Spleen (tissue), 11 donors: Measurements from ENCODE around the gene CCDC172. TPM values are rescaled to one million over a fixed set of nuclear protein-coding genes. Genes with fewer than 3 reads are reported as not detected.
"Not testable (repeated sequence)": the region's sequence is repeated elsewhere in the genome, so short reads cannot be mapped to it uniquely, and the experiment has no call there.

Source experiments
- DNase-seq: peaks from one replicate; pipeline ENCODE4 v3.0.0-alpha.2; 2020
- H3K27ac ChIP-seq, 8 donors: fragments of 200-600 bp; sonication (generic) in 7 of 8; 1 replicate in 4 of 8; 2 replicates in 4 of 8; pipeline versions ENCODE4 v1.5.0 to v1.8.0; 2016 to 2021; ENCODE audit warnings: inconsistent platforms in 4 of 8, mild to moderate bottlenecking in 4 of 8, moderate library complexity in 1 of 8
- H3K27me3 ChIP-seq, 7 donors: fragments of 200-600 bp; sonication (generic) in 6 of 7; replicated peaks in 1 of 7; 1 replicate in 4 of 7; 2 replicates in 3 of 7; pipeline versions ENCODE4 v1.5.0 to v1.8.0; 2016 to 2021; ENCODE audit warnings: inconsistent platforms in 3 of 7, mild to moderate bottlenecking in 1 of 7
- H3K36me3 ChIP-seq, 6 donors: fragments of 200-600 bp; sonication (generic) in 5 of 6; 1 replicate in 4 of 6; 2 replicates in 2 of 6; pipeline versions ENCODE4 v1.5.0 to v1.8.0; 2016 to 2021; ENCODE audit warnings: inconsistent platforms in 2 of 6
- H3K4me1 ChIP-seq, 6 donors: fragments of 200-600 bp; sonication (generic) in 5 of 6; 1 replicate in 3 of 6; 2 replicates in 3 of 6; pipeline versions ENCODE4 v1.5.0 to v1.8.0; 2016 to 2021; ENCODE audit warnings: inconsistent platforms in 3 of 6
- H3K4me3 ChIP-seq, 8 donors: fragments of 200-600 bp; sonication (generic) in 7 of 8; 1 replicate in 4 of 8; 2 replicates in 4 of 8; pipeline versions ENCODE4 v1.5.0 to v1.8.0; 2016 to 2021; ENCODE audit warnings: inconsistent platforms in 4 of 8, mild to moderate bottlenecking in 4 of 8, moderate library complexity in 2 of 8
- H3K9me3 ChIP-seq, 8 donors: fragments of 200-600 bp; sonication (generic) in 7 of 8; 1 replicate in 4 of 8; 2 replicates in 4 of 8; pipeline versions ENCODE4 v1.5.0 to v1.8.0; 2016 to 2021; ENCODE audit warnings: inconsistent platforms in 4 of 8
- CTCF ChIP-seq, 11 experiments: fragments of 200-600 bp in 7 of 11; fragments of 450-650 bp in 4 of 11; sonication (generic) in 4 of 11; IDR thresholded peaks in 8 of 11; conservative IDR thresholded peaks in 3 of 11; 1 replicate in 7 of 11; 2 replicates in 4 of 11; pipeline versions ENCODE4 v1.4.0 to v1.8.0; 2016 to 2021; ENCODE audit warnings: antibody characterized with exemption in 11 of 11, inconsistent platforms in 4 of 11, mild to moderate bottlenecking in 1 of 11
- POLR2A ChIP-seq, 3 donors: fragments of 450-650 bp; IDR thresholded peaks; one replicate each; pipeline ENCODE4 v1.5.1; 2017; ENCODE audit warnings: antibody characterized with exemption in 3 of 3, mild to moderate bottlenecking in 1 of 3
- POLR2AphosphoS5 ChIP-seq, 3 donors: sonication (generic); formaldehyde crosslinking; IDR thresholded peaks; one replicate each; pipeline ENCODE4 v1.5.1; 2017; ENCODE audit warnings: antibody characterized with exemption in 3 of 3
- WGBS, 5 donors: extraction: QIAGEN DNeasy Blood & Tissue Kit in 3 of 5; methylation state at CpG; one replicate each; pipeline versions ENCODE4 v1.1.5 to v1.1.7; 2013 to 2018; 5-methylcytosine and 5-hydroxymethylcytosine counted together
- intact Hi-C: fragments of 100-400 bp; cut with DNase I; formaldehyde crosslinking; loops from one replicate; pipeline ENCODE4 v1.15.0; 2023; ENCODE audit warnings: low total_unique reads
- polyA plus RNA-seq, 3 donors: library from polyadenylated mRNA; stranded (reverse); fragments of 200-250 nt; gene quantifications; one replicate each; pipeline ENCODE4 v1.2.1, GENCODE V29; 2013
- total RNA-seq, 7 donors: library from RNA; depleted of rRNA in 3 of 7; stranded (reverse); fragments of >200 nt in 3 of 7; fragmentation: NEBNext Ultra II Directional in 4 of 7; extraction: Animal tissue kit (Norgen Biotek cat#: 25700) in 4 of 7; gene quantifications; one replicate each; pipeline versions ENCODE4 v1.1.0 to v1.2.1, GENCODE V29; 2016 to 2021
- donor health status: healthy with polysubstance abuse.
- donor health status: DM: no; HTN: no; CAD: no; lungs with moderate emphysema.
- donor health status: DM: no; HTN: no; CAD: no.
- donor health status: Bipolar disorder and iron deficiency.
- donor health status: healthy.
- donor health status: DM: no; HTN: no; CAD: no.
- donor health status: DM: yes; HTN: yes; CAD: no.

CCDC172 gene
- total and polyA plus RNA-seq, 10 donors: not detected

DNA sequence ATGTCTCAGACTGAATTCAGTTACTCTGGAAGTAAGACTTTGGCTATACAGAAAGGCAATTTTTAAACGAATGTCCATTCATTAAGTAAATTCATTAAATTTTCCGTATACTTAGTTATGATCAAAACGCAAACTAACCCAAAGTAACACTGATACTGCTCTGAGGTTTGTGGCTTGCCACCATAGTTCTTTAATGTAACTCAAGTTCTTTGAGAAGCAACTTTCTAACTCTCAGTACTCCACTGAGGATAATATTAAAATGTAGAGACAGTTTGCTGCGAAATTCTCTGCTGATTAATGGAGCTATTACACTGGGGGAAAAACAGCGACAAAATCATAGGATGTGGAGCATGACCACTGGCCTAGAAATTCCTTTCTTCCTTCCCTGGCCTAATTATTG, 58.0 kb downstream of the CCDC172 start:
- no peak for TF ChIP-seq CTCF (IDR thresholded peaks at IDR 0.05 in 8 of 11, conservative IDR thresholded peaks at IDR 0.05 in 3 of 11)
- Histone ChIP-seq H3K36me3 (no peaks in the 10 kb centered on the region), H3K4me3 (no peak overlapping the region), H3K9me3 (no peaks in the 10 kb centered on the region), H3K27me3 (no peaks in the 10 kb centered on the region), H3K27ac (no peak overlapping the region), H3K4me1 (no peaks in the 10 kb centered on the region)
- intact Hi-C loops: loop anchor here (10.0 kb wide), 2 partner anchors 677 to 1217 kb away; no protein-coding TSS in a partner anchor
- DNase-seq: no peak
- WGBS, 5 donors: 81 to 94% (median 90%) methylated on average over 5 of the region's 5 CpGs

DNA sequence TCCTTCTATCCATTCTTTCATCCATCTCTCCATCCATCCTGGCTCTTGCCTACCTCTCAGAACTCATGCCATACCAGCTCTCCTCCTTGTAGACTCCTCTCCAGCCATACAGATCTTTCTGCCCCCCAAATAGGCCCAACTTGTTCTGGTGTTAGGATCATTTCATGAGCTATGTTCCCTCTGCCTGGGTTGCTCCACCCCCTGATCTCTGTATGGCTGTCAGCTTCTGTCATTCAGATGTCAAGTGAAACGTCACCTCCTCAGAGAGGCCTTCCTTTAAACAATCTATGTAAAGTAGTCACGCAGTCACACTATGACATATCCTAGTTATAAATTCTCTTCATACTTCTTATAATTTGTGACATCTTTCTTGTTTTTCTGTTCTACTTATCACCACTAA, 61.1 kb downstream of the CCDC172 start:
- Histone ChIP-seq H3K9me3 (no peaks in the 10 kb centered on the region), H3K27me3 (peaks cover 0 to 8% (median 0%) of the 10 kb centered on the region in 7 donors), H3K4me3 (no peak overlapping the region), H3K27ac (no peak overlapping the region), H3K36me3 (no peaks in the 10 kb centered on the region), H3K4me1 (no peaks in the 10 kb centered on the region)
- intact Hi-C loops: loop anchor here (10.0 kb wide), 2 partner anchors 681 to 1221 kb away; no protein-coding TSS in a partner anchor
- TF ChIP-seq CTCF (IDR thresholded peaks at IDR 0.05 in 8 of 11, conservative IDR thresholded peaks at IDR 0.05 in 3 of 11) (no peak), POLR2AphosphoS5 (IDR thresholded peaks at IDR 0.05) (no peak), POLR2A (IDR thresholded peaks at IDR 0.05) (no peak)
- WGBS, 5 donors: 75 to 92% (median 83%) methylated on average over 2 of the region's 2 CpGs
- no peak for DNase-seq

GRCh38 chr10:116385994-116386809, 62.0 kb downstream of the CCDC172 start:
- DNase-seq: no peak
- H3K27me3 ChIP-seq: peaks cover 0 to 8% (median 0%) of the 10 kb centered on the region in 7 donors
- intact Hi-C loops: loop anchor here (10.0 kb wide), 2 partner anchors 681 to 1221 kb away; no protein-coding TSS in a partner anchor
- H3K36me3 ChIP-seq: no peaks in the 10 kb centered on the region
- WGBS, 5 donors: 0 to 7% (median 2%) methylated on average over 1 of the region's 1 CpG
- H3K4me1 ChIP-seq: no peaks in the 10 kb centered on the region
- H3K27ac ChIP-seq: no peak overlapping the region
- no peaks in the 10 kb centered on the region for H3K9me3 ChIP-seq
- no peak overlapping the region for H3K4me3 ChIP-seq
- peak in 9 of 11 experiments; percentile 13 to 59 (median 47) for TF ChIP-seq CTCF (IDR thresholded peaks at IDR 0.05 in 8 of 11, conservative IDR thresholded peaks at IDR 0.05 in 3 of 11)
- TF ChIP-seq POLR2AphosphoS5 (IDR thresholded peaks at IDR 0.05): no peak

GRCh38 chr10:116393246-116393831, 69.1 kb downstream of the CCDC172 start:
- H3K4me3 ChIP-seq, intact Hi-C loops, H3K27me3 ChIP-seq, H3K27ac ChIP-seq, H3K36me3 ChIP-seq, H3K4me1 ChIP-seq, H3K9me3 ChIP-seq: not testable (repeated sequence)
- peak; percentile 69 for DNase-seq
- 94 to 96% (median 95%) methylated on average over 31 to 43 of the region's 43 CpGs for WGBS, 5 donors
